ENCODE data around the gene PHB1.
A peak's percentile ranks its signal among the peaks of the same experiment; 100 is the strongest.
"Not testable (repeated sequence)": the region's sequence is repeated elsewhere in the genome, so short reads cannot be mapped to it uniquely, and the experiment has no call there.

The PHB1 gene

GRCh38 chr17:49381793-49382192, 32.9 kb downstream of the PHB1 start:
- DNase-seq (ENCODE audit: insufficient read length, low spot score) (no peak), FAIRE-seq (peak; percentile 13)

- no peak for DNase-seq (ENCODE audit: insufficient read length, low spot score)
- peak; percentile 26 for FAIRE-seq
These were observed 33.6 kb downstream of the PHB1 start for GRCh38 chr17:49381033-49381432.

GRCh38 chr17:49379926-49380325, 34.8 kb downstream of the PHB1 start:
- FAIRE-seq = no peak
- no peak for DNase-seq (ENCODE audit: insufficient read length, low spot score)

- DNase-seq (ENCODE audit: insufficient read length, low spot score) = no peak
- FAIRE-seq = no peak
These were observed 36.4 kb downstream of the PHB1 start for GRCh38 chr17:49378311-49378710.

GRCh38 chr17:49375544-49375943, 39.1 kb downstream of the PHB1 start:
- FAIRE-seq = no peak
- no peak for DNase-seq (ENCODE audit: insufficient read length, low spot score)

- DNase-seq (ENCODE audit: insufficient read length, low spot score) (no peak), FAIRE-seq (no peak)
These were observed 41.6 kb downstream of the PHB1 start for GRCh38 chr17:49373115-49373514.

- no peak for FAIRE-seq
- DNase-seq (ENCODE audit: insufficient read length, low spot score) = no peak
These were observed 42.3 kb downstream of the PHB1 start for GRCh38 chr17:49372425-49372824.

- DNase-seq (ENCODE audit: insufficient read length, low spot score) = no peak
- FAIRE-seq = no peak
These were observed 43.5 kb downstream of the PHB1 start for GRCh38 chr17:49370971-49371834.

GRCh38 chr17:49369760-49370159, 44.9 kb downstream of the PHB1 start:
- FAIRE-seq = no peak
- DNase-seq (ENCODE audit: insufficient read length, low spot score) = no peak

- no peak for DNase-seq (ENCODE audit: insufficient read length, low spot score)
- no peak for FAIRE-seq
These were observed 45.6 kb downstream of the PHB1 start for GRCh38 chr17:49369089-49369488.

- DNase-seq (ENCODE audit: insufficient read length, low spot score) = no peak
- FAIRE-seq = no peak
These were observed 49.0 kb downstream of the PHB1 start for GRCh38 chr17:49365667-49366066.

- DNase-seq (ENCODE audit: insufficient read length, low spot score); FAIRE-seq: not testable (repeated sequence)
These were observed 49.6 kb downstream of the PHB1 start for GRCh38 chr17:49365126-49365525.

GRCh38 chr17:49364119-49364518, 50.6 kb downstream of the PHB1 start:
- DNase-seq (ENCODE audit: insufficient read length, low spot score) = no peak
- FAIRE-seq = no peak

- FAIRE-seq = no peak
These were observed 51.4 kb downstream of the PHB1 start for GRCh38 chr17:49363251-49363650.

GRCh38 chr17:49362723-49363117, 52.0 kb downstream of the PHB1 start:
- no peak for DNase-seq (ENCODE audit: insufficient read length, low spot score)
- no peak for FAIRE-seq

More at GRCh38 chr17:49363251-49363650, 51.4 kb downstream of the PHB1 start:
- no peak for DNase-seq (ENCODE audit: insufficient read length, low spot score)

- peak; percentile 87 for FAIRE-seq
- DNase-seq (ENCODE audit: insufficient read length, low spot score) = peak; percentile 97
These were observed 52.6 kb downstream of the PHB1 start, which contains the start of gene ZNF652 for GRCh38 chr17:49361902-49362722. Gene ZNF652, minus strand, starts transcription at chr17:49362250. Its CDS starts 44,525 bp downstream, at chr17:49317725.

GRCh38 chr17:49361129-49361901, 53.4 kb downstream of the PHB1 start:
- DNase-seq (ENCODE audit: insufficient read length, low spot score) = peak; percentile 51
- no peak for FAIRE-seq

GRCh38 chr17:49360796-49361128, 53.9 kb downstream of the PHB1 start:
- DNase-seq (ENCODE audit: insufficient read length, low spot score) (no peak), FAIRE-seq (peak; percentile 90)

GRCh38 chr17:49359990-49360795, 54.5 kb downstream of the PHB1 start:
- no peak for DNase-seq (ENCODE audit: insufficient read length, low spot score)
- FAIRE-seq = no peak

GRCh38 chr17:49358641-49359247, 55.9 kb downstream of the PHB1 start:
- DNase-seq (ENCODE audit: insufficient read length, low spot score) (no peak), FAIRE-seq (no peak)

Measured in HTR-8/SVneo (cell line).